HG02763 (cell line): ENCODE measurements around the gene RAPSN.

ENCODE experiments used
- ATAC-seq: cut with Tn5 transposase; IDR thresholded peaks from one replicate; pipeline ENCODE4 v1.9.1; 2021; ENCODE audit warnings: mild to moderate bottlenecking, moderate library complexity; ENCODE audit not compliant: unreplicated experiment

The RAPSN gene

GRCh38 chr11:47448566-47449427 is at the start of gene RAPSN:
TSS of gene RAPSN (minus strand) at chr11:47449136. CDS start at chr11:47448964, 172 bp downstream.
- no peak for ATAC-seq

GRCh38 chr11:47498149-47498548 is 49.2 kb upstream of the RAPSN start:
- ATAC-seq, result no peak

- ATAC-seq, result no peak
Observed at GRCh38 chr11:47496808-47497207, 47.9 kb upstream of the RAPSN start.

DNA sequence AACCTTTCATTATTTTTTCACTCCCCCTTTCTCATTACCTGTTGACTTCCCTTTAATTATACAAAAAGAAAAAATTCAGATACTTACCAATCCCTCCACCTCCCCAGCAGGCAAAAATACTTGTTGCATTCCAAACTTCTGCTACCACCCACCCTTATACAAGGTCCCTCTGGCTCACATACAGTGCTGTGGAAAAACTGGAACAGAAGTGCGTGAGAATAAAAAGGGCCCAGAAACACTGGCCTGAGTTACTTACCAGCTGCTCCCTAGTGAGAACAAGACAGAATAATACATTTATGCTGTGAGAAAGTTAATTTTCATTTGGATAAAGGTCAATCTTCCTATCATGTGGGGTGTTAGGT is 46.9 kb upstream of the RAPSN start:
- ATAC-seq, result no peak

GRCh38 chr11:47495011-47495855 is 46.3 kb upstream of the RAPSN start:
- no peak for ATAC-seq

DNA sequence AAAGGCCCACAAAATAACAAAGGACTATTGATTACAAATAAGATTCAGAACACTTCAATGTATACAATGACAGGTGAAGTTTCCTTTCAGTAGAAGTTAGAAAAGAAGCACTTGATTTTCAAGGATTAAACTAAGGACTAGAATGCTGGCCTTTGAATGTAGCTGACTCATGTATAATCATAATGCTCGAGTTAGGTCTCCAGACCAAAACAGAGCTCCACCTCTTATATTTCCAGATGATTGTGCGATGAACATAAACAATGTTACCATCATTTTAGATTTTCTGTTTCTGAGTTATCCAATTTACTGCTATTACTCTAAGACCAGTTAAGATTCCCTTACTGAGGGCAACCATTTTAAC is 40.4 kb upstream of the RAPSN start:
- no peak for ATAC-seq

GRCh38 chr11:47488674-47489394 is 39.9 kb upstream of the RAPSN start:
- ATAC-seq, result no peak

DNA sequence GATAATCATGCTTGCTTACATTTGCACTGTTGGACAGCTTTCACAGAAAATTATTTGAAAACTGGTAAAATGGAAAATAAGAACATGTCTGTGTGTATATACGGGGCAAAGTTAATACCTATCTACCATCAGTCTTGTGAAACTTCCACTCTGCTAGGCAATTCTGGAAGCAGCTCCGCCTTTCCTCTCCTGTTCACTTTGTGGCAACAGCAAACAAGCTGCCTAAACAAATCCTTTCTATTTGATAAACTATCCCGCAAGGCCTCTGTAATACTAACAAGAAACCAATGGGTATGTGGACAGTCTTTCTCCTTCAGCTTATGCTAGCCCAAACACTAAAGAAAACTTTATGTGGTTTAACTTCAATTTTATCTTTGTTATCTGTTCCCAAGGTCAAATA is 39.2 kb upstream of the RAPSN start:
- no peak for ATAC-seq

GRCh38 chr11:47487421-47487820 is 38.5 kb upstream of the RAPSN start:
- no peak for ATAC-seq

DNA sequence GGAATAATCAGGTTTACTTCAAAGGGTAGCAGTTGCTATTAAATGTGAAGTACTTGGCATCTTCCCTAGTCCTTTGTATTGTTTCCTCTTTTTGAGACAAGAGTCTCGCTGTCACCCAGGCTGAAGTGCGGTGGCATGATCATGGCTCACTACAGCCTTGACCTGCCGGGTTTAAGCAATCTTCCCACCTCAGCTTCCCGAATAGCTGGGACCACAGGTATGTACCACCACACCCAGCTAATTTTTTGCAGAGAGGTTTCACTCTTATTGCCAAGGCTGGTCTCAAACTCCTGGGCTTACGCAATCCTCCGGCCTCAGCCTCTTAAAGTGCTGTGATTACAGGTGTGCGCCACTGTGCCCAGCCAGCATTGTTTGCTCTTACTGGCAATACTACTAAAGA is 36.2 kb upstream of the RAPSN start:
- ATAC-seq, result no peak

DNA sequence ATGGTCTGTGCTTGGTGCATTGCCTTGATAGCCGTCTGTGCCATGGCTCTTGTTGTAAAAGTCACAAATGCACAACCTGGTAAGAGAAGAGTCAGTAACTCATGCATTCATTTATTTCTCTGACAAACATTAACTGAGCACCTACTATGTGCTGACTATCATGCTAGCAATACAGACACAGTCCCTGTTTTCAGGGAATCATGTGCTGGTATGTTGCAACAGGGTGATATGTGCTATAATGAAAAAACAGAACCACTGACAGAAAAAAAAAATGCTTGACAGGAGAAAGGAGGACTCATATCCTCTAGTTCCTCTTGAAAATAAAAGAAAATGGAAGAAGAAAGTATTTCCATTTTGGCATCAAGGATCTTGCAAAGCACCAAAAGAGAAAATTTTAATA is 34.5 kb upstream of the RAPSN start:
- ATAC-seq, result no peak

- ATAC-seq, result no peak
Observed at GRCh38 chr11:47480762-47481161, 31.8 kb upstream of the RAPSN start.

GRCh38 chr11:47478651-47479329 is 29.9 kb upstream of the RAPSN start:
- no peak for ATAC-seq

- no peak for ATAC-seq
Observed at GRCh38 chr11:47477753-47478152, 28.8 kb upstream of the RAPSN start.

GRCh38 chr11:47477323-47477722 is 28.4 kb upstream of the RAPSN start:
- ATAC-seq, result no peak

DNA sequence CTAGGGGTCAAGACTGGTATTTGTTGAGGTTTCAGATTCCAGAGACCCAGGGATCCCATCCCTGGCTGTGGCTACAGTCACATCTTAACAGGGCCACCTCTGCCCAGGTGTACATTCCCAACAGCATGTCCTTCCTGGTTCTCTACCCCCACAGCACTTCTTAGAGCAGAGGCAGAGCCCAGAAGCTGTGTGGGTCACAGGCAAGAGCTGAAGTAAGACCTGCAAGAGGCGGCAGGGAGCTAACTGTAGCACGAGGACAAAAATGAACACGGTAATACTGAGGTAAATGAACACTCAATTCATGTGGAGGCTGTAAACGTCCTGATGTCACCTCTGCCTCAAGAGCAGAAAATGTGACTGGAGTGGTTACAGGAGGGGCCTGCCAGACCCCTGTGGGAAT is 21.7 kb upstream of the RAPSN start:
- no peak for ATAC-seq

DNA sequence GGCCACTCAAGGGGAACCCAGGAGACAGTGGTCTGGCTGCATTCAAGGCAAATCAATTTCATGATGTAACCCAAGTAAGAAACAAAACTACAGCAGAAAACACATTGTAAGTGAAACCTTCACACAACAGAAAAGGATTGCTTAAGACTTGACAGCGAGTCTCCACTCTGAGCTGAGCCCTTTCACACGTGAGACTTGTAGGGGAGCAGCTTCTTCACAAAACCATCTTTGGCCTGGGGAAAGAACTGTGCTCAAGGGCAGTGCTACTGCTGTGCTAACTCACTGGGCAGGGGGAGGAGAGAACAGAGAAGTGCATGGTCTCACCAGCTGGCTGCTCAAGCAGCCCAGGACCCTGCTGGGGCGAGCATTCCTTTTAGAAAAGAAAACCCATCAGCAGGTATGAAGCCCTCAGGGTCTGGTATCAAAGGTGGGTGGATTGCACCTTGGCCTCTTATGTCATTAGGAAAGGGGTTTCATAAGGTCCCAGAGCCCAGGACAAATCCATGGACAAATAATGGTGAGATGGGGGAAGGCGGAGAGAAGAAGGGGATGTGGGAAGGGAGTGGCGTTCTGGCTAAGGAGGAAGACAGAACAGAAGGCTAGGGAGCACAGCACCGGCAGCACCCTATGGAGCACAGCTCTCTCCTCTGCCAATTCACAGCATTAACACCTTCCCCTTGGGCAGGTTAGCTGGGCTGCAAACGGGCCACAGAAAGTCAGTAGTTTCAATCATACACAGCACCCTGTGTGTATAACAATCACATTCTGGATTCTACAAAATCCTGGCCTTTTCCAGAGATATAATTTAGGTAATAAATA is 20.6 kb upstream of the RAPSN start:
- no peak for ATAC-seq

DNA sequence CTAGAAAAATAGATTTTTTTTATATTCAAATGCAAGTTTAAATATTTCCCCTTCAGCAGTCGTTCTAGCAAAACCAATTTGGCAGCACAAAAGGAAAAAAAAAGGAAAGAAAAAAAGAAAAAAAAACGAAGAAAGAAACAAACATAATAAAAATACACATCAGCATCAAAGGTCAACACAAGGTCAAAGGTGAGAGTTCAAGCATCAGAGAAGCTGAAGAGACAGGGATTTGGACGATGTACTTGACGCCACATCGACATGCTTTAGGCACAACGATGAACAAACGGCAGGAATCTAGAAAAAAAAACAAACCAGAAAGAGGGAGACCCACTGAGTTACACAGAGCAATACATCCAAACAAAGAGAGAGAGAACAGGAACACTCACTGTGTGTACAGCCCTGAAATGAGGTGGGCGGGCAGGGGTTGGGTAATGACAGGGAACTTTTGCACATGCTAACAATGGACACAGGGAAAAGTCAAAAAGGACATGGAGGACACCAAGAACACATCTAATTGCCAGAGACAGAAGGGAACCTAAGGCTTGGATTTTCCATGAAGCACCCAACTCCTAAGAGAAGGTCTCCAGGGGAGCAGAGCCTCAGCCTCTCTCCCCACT is 19.8 kb upstream of the RAPSN start:
- ATAC-seq, result no peak

DNA sequence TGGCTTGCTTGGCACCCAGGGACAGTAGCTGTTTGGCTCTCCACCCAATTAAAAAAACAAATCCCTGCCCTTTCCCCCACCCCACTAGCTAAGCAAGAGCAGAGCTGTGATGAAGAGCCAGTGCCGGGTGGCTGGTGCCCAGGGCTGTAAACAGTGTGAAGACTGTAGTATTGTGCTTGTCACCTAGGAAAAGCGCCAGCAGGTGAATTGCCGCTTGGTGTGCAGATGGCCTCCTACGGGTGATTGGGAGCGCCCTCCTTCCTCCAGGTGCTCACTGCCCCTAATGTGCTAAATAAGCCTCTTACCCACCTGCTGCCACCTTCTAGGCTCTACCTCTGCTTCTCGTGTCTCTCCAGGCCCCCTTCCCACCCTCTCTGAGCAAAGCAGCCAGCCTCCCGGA is 18.4 kb upstream of the RAPSN start:
- no peak for ATAC-seq
